ENCODE results near the gene WDFY3. TPM values are rescaled to one million over a fixed set of nuclear protein-coding genes. Genes with fewer than 3 reads are reported as not detected.

WDFY3 gene
- total RNA-seq, 1 donor from 2014 or later: 0.04 TPM

DNA sequence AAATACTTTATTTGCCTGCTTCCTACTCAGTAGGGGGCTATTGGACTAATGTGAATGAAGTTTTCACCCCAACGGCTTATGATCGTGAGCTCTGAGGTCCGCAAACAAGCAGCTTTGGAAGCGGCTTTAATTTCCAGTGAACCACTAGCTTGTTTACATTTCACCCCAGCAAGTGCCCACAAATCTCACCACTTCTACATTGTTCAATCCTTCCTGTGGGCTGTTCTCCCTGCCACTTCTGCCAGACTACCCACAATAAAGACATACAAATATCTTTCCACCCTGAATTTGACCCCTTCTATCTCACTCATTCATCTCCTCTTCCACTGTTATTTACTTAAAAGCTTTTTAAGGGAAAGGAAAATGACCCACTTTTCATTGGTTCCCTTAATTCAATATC is 285.5 kb downstream of the WDFY3 start:
- CTCF ChIA-PET: no interaction called here
- no peak for TF ChIP-seq CTCF (IDR thresholded peaks at IDR 0.05)
- Mint-ChIP-seq H3K36me3 (ENCODE audit: low read depth) (no peaks in the 10 kb centered on the region), H3K9me3 (no peaks in the 10 kb centered on the region), H3K27ac (no peak overlapping the region), H3K27me3 (no peaks in the 10 kb centered on the region), H3K4me3 (no peak overlapping the region), H3K4me1 (no peaks in the 10 kb centered on the region)
- ATAC-seq (ENCODE audit: low read depth) (no peak), DNase-seq (no peak)
- POLR2A ChIA-PET: no interaction called here
- intact Hi-C loops (cut with micrococcal nuclease): no loop called here

GRCh38 chr4:84678976-84679744 is 287.3 kb downstream of the WDFY3 start:
- no peaks in the 10 kb centered on the region for H3K36me3 Mint-ChIP-seq (ENCODE audit: low read depth)
- H3K4me1 Mint-ChIP-seq: no peaks in the 10 kb centered on the region
- H3K27me3 Mint-ChIP-seq: no peaks in the 10 kb centered on the region
- ChIA-PET CTCF (no interaction called here), POLR2A (no interaction called here)
- no peak for DNase-seq
- ATAC-seq (ENCODE audit: low read depth): no peak
- intact Hi-C loops (cut with micrococcal nuclease): no loop called here
- no peak overlapping the region for H3K4me3 Mint-ChIP-seq
- H3K27ac Mint-ChIP-seq: no peak overlapping the region
- H3K9me3 Mint-ChIP-seq: no peaks in the 10 kb centered on the region
- no peak for TF ChIP-seq CTCF (IDR thresholded peaks at IDR 0.05)

DNA sequence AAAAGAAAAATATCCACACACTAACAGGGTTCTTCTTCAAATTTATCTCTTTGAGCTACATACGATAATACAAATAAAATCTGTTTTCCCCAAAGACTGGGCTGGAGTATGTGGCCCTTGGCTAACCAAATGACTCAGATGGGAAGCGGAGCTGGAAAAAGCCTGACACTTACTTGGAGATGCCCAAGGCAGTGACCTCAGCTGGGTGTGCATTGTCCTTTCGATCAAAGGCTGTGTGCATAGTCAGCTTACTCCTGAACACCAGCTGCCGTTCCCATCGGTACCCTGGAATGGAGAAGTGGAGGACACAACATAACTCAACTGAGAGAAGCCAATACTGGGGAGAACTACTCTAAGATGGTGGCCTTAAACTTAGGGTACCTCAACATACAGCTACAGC is 288.5 kb downstream of the WDFY3 start:
- Mint-ChIP-seq H3K27me3 (no peaks in the 10 kb centered on the region), H3K27ac (no peak overlapping the region), H3K4me3 (no peak overlapping the region), H3K4me1 (no peaks in the 10 kb centered on the region), H3K9me3 (no peaks in the 10 kb centered on the region), H3K36me3 (ENCODE audit: low read depth) (no peaks in the 10 kb centered on the region)
- TF ChIP-seq CTCF (IDR thresholded peaks at IDR 0.05): no peak
- DNase-seq (no peak), ATAC-seq (ENCODE audit: low read depth) (no peak)
- ChIA-PET POLR2A (no interaction called here), CTCF (no interaction called here)
- intact Hi-C loops (cut with micrococcal nuclease): no loop called here

- intact Hi-C loops (cut with micrococcal nuclease): no loop called here
- TF ChIP-seq CTCF (IDR thresholded peaks at IDR 0.05): no peak
- Mint-ChIP-seq H3K4me3 (no peak overlapping the region), H3K27ac (no peak overlapping the region), H3K36me3 (ENCODE audit: low read depth) (no peaks in the 10 kb centered on the region), H3K9me3 (no peaks in the 10 kb centered on the region), H3K4me1 (no peaks in the 10 kb centered on the region), H3K27me3 (no peaks in the 10 kb centered on the region)
- DNase-seq: no peak
- ChIA-PET POLR2A (no interaction called here), CTCF (no interaction called here)
- no peak for ATAC-seq (ENCODE audit: low read depth)
These were observed 289.4 kb downstream of the WDFY3 start for GRCh38 chr4:84677093-84677492.

- no peaks in the 10 kb centered on the region for H3K27me3 Mint-ChIP-seq
- ATAC-seq (ENCODE audit: low read depth) (no peak), DNase-seq (no peak)
- no peaks in the 10 kb centered on the region for H3K4me1 Mint-ChIP-seq
- no peaks in the 10 kb centered on the region for H3K36me3 Mint-ChIP-seq (ENCODE audit: low read depth)
- intact Hi-C loops (cut with micrococcal nuclease): no loop called here
- no peak overlapping the region for H3K4me3 Mint-ChIP-seq
- POLR2A ChIA-PET: no interaction called here
- no peak overlapping the region for H3K27ac Mint-ChIP-seq
- TF ChIP-seq CTCF (IDR thresholded peaks at IDR 0.05): no peak
- H3K9me3 Mint-ChIP-seq: no peaks in the 10 kb centered on the region
- CTCF ChIA-PET: no interaction called here
These were observed 292.8 kb downstream of the WDFY3 start for GRCh38 chr4:84673475-84674240.
